ENCODE measurements around the gene RERE. TPM values are rescaled to one million over a fixed set of nuclear protein-coding genes. Genes with fewer than 3 reads are reported as not detected.
A peak's percentile ranks its signal among the peaks of the same experiment; 100 is the strongest.

The RERE gene
- total RNA-seq, 2 experiments from 2014 or later = 45.8 to 57.1 TPM

- DNase-seq (no peak), ATAC-seq (no peak)
- peaks cover 2% of the 10 kb centered on the region for H3K4me1 Mint-ChIP-seq (ENCODE audit: low read depth)
- POLR2A ChIA-PET = no interaction called here
- H3K36me3 Mint-ChIP-seq (ENCODE audit: low read depth) = no peaks in the 10 kb centered on the region
- no peak overlapping the region for H3K27ac Mint-ChIP-seq
- CTCF ChIA-PET = interaction anchor here (1.3 to 1.4 kb wide), 2 partner anchors 304 to 307 kb away, joined by 5 to 6 read pairs; no protein-coding TSS in a partner anchor
- no peak overlapping the region for H3K4me3 Mint-ChIP-seq
- TF ChIP-seq, protein P1, sequence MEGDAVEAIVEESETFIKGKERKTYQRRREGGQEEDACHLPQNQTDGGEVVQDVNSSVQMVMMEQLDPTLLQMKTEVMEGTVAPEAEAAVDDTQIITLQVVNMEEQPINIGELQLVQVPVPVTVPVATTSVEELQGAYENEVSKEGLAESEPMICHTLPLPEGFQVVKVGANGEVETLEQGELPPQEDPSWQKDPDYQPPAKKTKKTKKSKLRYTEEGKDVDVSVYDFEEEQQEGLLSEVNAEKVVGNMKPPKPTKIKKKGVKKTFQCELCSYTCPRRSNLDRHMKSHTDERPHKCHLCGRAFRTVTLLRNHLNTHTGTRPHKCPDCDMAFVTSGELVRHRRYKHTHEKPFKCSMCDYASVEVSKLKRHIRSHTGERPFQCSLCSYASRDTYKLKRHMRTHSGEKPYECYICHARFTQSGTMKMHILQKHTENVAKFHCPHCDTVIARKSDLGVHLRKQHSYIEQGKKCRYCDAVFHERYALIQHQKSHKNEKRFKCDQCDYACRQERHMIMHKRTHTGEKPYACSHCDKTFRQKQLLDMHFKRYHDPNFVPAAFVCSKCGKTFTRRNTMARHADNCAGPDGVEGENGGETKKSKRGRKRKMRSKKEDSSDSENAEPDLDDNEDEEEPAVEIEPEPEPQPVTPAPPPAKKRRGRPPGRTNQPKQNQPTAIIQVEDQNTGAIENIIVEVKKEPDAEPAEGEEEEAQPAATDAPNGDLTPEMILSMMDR (IDR thresholded peaks at IDR 0.05) = no peak
- no peaks in the 10 kb centered on the region for H3K9me3 Mint-ChIP-seq
- peaks cover 8% of the 10 kb centered on the region for H3K27me3 Mint-ChIP-seq
- intact Hi-C loops (cut with micrococcal nuclease) = no loop called here
These were observed 495.8 kb downstream of the RERE start for GRCh38 chr1:8321612-8322011.

DNA sequence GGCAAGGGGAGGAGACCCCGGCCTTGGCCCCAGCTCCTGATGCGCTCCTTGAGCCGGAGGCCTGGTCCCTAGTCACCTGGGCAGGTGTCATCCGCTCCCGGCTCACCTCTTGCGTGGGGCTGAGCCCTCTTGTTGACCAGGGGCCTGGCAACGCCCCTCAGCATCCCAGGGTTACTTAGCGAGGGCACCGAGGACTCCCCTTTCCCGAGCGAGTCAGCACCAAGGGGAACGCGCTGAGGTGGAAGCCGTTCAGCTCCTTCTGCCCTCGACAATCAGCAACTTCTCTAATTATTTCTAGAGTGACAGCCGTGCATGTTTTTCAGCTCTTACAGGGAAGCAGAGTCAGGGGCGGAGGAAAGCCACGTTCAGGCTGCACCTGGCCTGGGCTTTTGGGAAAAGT, 499.0 kb downstream of the RERE start:
- peaks cover 7% of the 10 kb centered on the region for H3K4me1 Mint-ChIP-seq (ENCODE audit: low read depth)
- intact Hi-C loops (cut with micrococcal nuclease) = loop anchor here (5.0 kb wide), 1 partner anchor 291 kb away; the partner anchor contains the start of gene ERRFI1
- peaks cover 28% of the 10 kb centered on the region for H3K27me3 Mint-ChIP-seq
- POLR2A ChIA-PET = interaction anchor here (0.6 kb wide), 1 partner anchor 277 kb away, joined by 3 read pairs; no protein-coding TSS in a partner anchor
- CTCF ChIA-PET = interaction anchor here (1.1 to 1.9 kb wide), 2 partner anchors 303 to 336 kb away, joined by 3 to 9 read pairs; no protein-coding TSS in a partner anchor
- no peak overlapping the region for H3K27ac Mint-ChIP-seq
- TF ChIP-seq, protein P1 (IDR thresholded peaks at IDR 0.05) = no peak
- no peaks in the 10 kb centered on the region for H3K9me3 Mint-ChIP-seq
- no peaks in the 10 kb centered on the region for H3K36me3 Mint-ChIP-seq (ENCODE audit: low read depth)
- ATAC-seq (no peak), DNase-seq (no peak)
- H3K4me3 Mint-ChIP-seq = peak overlapping the region; percentile 58

DNA sequence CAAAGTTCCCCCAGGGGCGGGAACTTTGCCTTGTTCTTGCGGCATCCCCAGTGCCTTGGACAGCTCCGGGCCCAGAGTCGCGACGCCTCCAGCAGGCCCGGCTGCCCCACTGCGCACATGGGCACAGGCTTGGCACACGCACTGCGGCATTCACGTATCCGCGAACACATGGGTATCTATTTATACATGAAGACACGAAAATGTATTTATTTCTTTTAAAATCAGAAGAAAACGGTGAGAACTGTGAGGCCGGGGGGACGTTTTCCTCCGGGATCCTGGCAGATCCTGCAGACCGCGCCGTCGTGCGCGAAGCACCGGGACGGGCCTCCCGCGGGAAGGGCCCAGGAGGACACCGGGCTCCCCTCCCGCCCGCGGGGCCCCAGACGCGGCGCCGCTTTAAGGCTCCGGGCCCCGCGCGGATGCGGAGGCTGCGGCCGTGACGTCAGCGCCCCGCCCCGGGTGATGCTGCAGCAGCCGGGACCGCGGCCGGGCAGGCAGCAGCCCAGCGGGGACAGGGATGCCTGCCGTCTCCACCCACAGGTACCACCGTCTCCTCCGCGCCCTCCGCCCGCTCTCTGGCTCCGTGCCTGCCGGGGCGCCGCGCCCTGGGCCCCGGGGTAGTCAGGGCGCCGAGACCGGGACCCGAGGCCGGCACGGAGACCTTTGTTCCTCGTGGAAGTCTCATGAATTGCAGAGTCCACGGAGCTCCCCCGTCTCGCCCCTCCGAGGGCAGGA, 499.6 kb downstream of the RERE start, which contains the start of gene SLC45A1:
Gene SLC45A1, plus strand, starts transcription at position 468 of the 735 bp plus-strand sequence. CDS start 6,216 bp downstream, outside the sequence.
- peaks cover 29% of the 10 kb centered on the region for H3K27me3 Mint-ChIP-seq
- TF ChIP-seq, protein P1 (IDR thresholded peaks at IDR 0.05) = no peak
- no peaks in the 10 kb centered on the region for H3K9me3 Mint-ChIP-seq
- CTCF ChIA-PET = interaction anchor here (1.1 to 4.8 kb wide), 3 partner anchors 286 to 335 kb away, joined by 3 to 37 read pairs (median 9); no protein-coding TSS in a partner anchor
- H3K27ac Mint-ChIP-seq = no peak within 1 kb of the TSS
- peak within 1 kb of the TSS; percentile 58 for H3K4me3 Mint-ChIP-seq
- DNase-seq = peak; percentile 85
- POLR2A ChIA-PET = interaction anchor here (0.6 kb wide), 1 partner anchor 276 kb away, joined by 3 read pairs; no protein-coding TSS in a partner anchor
- H3K4me1 Mint-ChIP-seq (ENCODE audit: low read depth) = peaks cover 7% of the 10 kb centered on the region
- intact Hi-C loops (cut with micrococcal nuclease) = loop anchor here (5.0 kb wide), 1 partner anchor 291 kb away; the partner anchor contains the start of gene ERRFI1
- peak; percentile 91 for ATAC-seq
- no peaks in the 10 kb centered on the region for H3K36me3 Mint-ChIP-seq (ENCODE audit: low read depth)

DNA sequence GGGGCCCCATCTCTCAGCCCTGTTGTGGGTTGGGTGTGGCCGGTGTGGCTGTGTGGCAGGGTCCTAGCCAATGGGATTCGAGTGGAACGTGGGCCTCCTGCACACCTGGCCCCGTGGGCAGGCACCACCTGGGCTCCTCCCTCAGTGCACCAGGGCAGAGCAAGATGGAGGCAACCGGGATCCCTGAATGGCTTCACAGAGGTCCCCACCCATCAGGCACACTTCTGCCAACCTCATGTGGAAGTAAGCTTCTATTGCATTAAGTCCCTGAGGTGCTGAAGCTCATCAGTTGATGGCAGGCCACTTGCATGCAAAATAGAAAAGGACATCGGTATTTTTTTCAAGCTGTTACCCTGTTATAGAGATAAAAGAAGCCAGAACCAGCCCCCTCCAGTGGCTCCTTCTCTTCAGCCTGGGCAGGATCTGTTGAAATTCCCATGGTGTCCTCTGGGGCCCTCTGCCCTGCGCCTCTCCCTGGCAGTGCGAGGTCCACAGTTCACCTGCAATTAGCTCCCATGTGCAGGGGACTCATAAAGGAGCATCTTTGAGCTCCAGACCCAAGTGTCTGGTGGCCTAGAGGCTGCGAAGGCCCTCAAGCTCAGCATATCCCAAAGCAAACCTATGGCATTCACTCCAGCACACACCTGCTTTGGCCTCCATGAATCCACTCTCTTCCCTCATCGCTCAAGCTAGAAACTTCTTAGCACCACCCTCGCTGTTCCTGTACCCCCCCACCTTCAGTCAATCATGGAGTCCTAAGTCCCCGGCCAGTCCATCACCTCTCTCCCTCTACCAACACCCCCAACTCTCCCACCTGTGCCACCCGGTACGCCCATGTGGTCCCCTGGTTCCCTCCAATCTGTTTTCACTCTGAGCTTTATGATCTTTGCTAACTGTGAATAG, 501.6 kb downstream of the RERE start:
- Mint-ChIP-seq H3K4me1 (ENCODE audit: low read depth) (peaks cover 7% of the 10 kb centered on the region), H3K27me3 (peaks cover 29% of the 10 kb centered on the region), H3K4me3 (no peak overlapping the region), H3K27ac (no peak overlapping the region), H3K9me3 (no peaks in the 10 kb centered on the region), H3K36me3 (ENCODE audit: low read depth) (no peaks in the 10 kb centered on the region)
- ATAC-seq (no peak), DNase-seq (no peak)
- TF ChIP-seq, protein P1 (IDR thresholded peaks at IDR 0.05) = peak; percentile 19
- intact Hi-C loops (cut with micrococcal nuclease) = loop anchor here (5.0 kb wide), 1 partner anchor 289 kb away; the partner anchor contains the start of gene ERRFI1
- ChIA-PET POLR2A (interaction anchor here (0.6 to 1.2 kb wide), 3 partner anchors 8 to 296 kb away, joined by 3 to 4 read pairs (median 3); no protein-coding TSS in a partner anchor), CTCF (interaction anchor here (0.8 to 4.8 kb wide), 7 partner anchors 14 to 341 kb away, joined by 3 to 61 read pairs (median 11); no protein-coding TSS in a partner anchor)
